SK-N-MC (cell line): Measurements from ENCODE around the gene MAN1B1.

Experiments
- EZH2 ChIP-seq: fragments of 200-600 bp; sonication (generic); IDR thresholded peaks from one replicate; pipeline ENCODE4 v1.6.1; 2017; ENCODE audit warnings: antibody characterized with exemption
- POLR2AphosphoS5 ChIP-seq: IDR thresholded peaks from 2 replicates; pipeline ENCODE4 v1.6.1; 2012; ENCODE audit warnings: mild to moderate bottlenecking, low read depth, low read length, borderline replicate concordance

DNA sequence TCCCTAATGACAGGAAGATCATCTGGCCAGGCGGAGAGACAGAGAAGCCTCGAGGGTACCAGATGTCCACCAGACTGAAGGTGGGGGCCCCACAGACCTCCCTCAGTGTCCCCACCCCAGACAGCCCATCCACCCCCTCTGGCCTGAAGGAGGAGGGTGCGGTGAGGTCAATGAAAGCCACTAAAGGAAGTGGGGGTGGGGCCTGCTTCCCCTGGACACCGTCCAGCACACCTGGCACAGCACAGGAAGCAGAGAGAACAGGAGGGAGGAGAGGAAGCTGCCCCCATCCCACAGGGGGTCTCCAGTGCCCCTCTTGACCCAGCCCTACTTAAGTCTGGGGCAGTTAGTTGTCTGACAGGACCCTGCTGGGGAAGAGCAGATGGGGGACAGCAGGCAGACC lies 71.8 kb downstream of the MAN1B1 start:
- no peak for TF ChIP-seq POLR2AphosphoS5
- TF ChIP-seq EZH2, result no peak
